ENCODE results near the gene CHCHD3. TPM values are rescaled to one million over a fixed set of nuclear protein-coding genes. Genes with fewer than 3 reads are reported as not detected.

Gene CHCHD3
- total RNA-seq, 3 donors from 2014 or later = 52.1 to 59.4 (median 53.1) TPM

DNA sequence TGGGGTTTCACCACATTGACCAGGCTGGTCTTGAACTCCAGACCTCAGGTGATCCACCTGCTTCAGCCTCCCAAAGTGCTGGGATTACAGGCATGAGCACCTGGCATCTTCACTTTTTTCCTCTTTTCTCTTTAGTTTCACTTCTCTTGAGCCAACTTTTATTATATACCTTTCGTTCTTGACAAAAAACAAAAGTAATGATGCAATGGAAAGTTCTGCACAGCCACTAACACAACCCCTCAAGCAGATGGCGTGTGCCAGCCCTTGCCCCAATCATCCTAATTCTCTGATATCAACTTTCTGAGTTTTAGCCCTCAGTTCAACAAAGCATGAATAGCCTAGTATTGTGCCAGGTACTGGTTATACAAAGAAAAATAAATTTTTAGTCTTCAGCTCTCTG lies 223.6 kb downstream of the CHCHD3 start:
- Histone ChIP-seq H3K9me3 (no peaks in the 10 kb centered on the region), H3K4me1 (no peaks in the 10 kb centered on the region), H3K27me3 (no peaks in the 10 kb centered on the region), H3K27ac (no peak overlapping the region), H3K36me3 (no peaks in the 10 kb centered on the region), H3K4me3 (no peak overlapping the region)
- TF ChIP-seq POLR2A (IDR thresholded peaks at IDR 0.05) (no peak), POLR2AphosphoS5 (IDR thresholded peaks at IDR 0.05) (no peak), CTCF (IDR thresholded peaks at IDR 0.05) (no peak)
- intact Hi-C loops (cut with DNase I; ENCODE audit: low total_unique reads) = no loop called here
- DNase-seq (ENCODE audit: low spot score in 2 of 2) = no peak

DNA sequence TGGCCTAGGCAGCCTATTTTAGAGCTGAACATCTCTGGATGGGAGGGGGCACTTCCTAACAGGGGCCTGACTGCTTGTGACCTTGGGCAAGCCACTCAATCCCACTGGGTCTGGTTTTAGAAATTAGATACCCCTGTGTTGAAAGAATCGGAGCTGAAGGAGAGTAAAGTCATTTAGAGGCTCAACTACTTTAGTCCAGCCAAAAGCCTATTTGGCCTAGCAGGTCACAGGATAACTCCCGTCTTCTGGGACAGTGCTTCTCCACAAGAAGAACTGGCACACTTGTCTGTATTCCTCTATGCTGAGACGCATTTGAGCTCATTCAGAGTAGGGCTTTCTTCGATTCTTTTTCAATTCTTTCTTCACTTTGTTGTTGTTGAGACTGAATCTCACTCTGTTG lies 224.2 kb downstream of the CHCHD3 start:
- no peaks in the 10 kb centered on the region for H3K9me3 ChIP-seq
- intact Hi-C loops (cut with DNase I; ENCODE audit: low total_unique reads) = no loop called here
- no peak overlapping the region for H3K27ac ChIP-seq
- no peaks in the 10 kb centered on the region for H3K27me3 ChIP-seq
- H3K4me3 ChIP-seq = no peak overlapping the region
- no peak for DNase-seq (ENCODE audit: low spot score in 2 of 2)
- no peaks in the 10 kb centered on the region for H3K4me1 ChIP-seq
- TF ChIP-seq CTCF (IDR thresholded peaks at IDR 0.05) (no peak), POLR2A (IDR thresholded peaks at IDR 0.05) (no peak), POLR2AphosphoS5 (IDR thresholded peaks at IDR 0.05) (no peak)
- no peaks in the 10 kb centered on the region for H3K36me3 ChIP-seq

DNA sequence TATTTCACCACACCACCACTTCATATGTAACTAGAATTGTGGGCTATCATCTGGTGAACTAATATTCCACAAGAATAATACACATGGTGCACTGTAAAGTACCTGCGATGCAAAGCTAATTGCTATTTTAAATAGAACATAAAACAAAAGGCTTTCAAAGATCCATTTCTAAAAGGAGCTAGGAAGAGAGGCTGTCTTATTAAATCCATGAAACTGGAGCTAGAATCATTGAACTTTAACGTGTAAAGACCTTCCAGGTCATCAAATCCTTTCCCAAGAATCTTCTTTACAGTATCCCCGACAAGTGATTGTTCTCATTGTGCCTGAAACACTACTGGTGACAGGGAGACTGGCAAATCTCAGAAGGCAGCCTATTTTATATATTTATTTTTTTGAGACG lies 224.9 kb downstream of the CHCHD3 start:
- intact Hi-C loops (cut with DNase I; ENCODE audit: low total_unique reads) = no loop called here
- no peaks in the 10 kb centered on the region for H3K9me3 ChIP-seq

DNA sequence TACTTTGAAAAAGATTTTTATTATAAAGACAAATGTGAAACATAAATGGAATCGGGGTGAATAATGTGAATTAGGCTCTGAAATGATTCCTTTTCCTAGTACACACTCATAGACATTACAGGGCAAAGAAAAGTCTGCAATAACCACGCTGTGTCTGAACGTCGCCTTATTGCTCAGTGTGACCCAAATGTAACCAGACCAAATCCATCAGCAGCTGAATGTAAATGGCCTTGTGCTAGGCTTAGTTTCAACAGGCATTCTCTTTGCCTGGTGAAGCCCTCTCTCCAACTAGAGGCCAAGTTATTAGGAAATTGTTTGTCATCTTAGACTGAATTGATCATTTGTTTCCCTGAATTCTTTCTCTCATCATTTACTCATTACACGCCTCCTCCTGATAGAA lies 225.5 kb downstream of the CHCHD3 start:
- no peaks in the 10 kb centered on the region for H3K27me3 ChIP-seq
- intact Hi-C loops (cut with DNase I; ENCODE audit: low total_unique reads) = no loop called here
- no peaks in the 10 kb centered on the region for H3K36me3 ChIP-seq
- H3K27ac ChIP-seq = no peak overlapping the region
- no peaks in the 10 kb centered on the region for H3K4me1 ChIP-seq
- DNase-seq (ENCODE audit: low spot score in 2 of 2) = no peak
- TF ChIP-seq POLR2A (IDR thresholded peaks at IDR 0.05) = no peak
- no peak for TF ChIP-seq POLR2AphosphoS5 (IDR thresholded peaks at IDR 0.05)
- TF ChIP-seq CTCF (IDR thresholded peaks at IDR 0.05) = no peak
- H3K4me3 ChIP-seq = no peak overlapping the region
- H3K9me3 ChIP-seq = no peaks in the 10 kb centered on the region

More for the DNA sequence above, 224.9 kb downstream of the CHCHD3 start:
- TF ChIP-seq POLR2A (IDR thresholded peaks at IDR 0.05) (no peak), POLR2AphosphoS5 (IDR thresholded peaks at IDR 0.05) (no peak), CTCF (IDR thresholded peaks at IDR 0.05) (no peak)
- H3K27me3 ChIP-seq = no peaks in the 10 kb centered on the region
- no peak overlapping the region for H3K4me3 ChIP-seq
- H3K27ac ChIP-seq = no peak overlapping the region
- no peak for DNase-seq (ENCODE audit: low spot score in 2 of 2)
- H3K36me3 ChIP-seq = no peaks in the 10 kb centered on the region
- H3K4me1 ChIP-seq = no peaks in the 10 kb centered on the region

- no peaks in the 10 kb centered on the region for H3K36me3 ChIP-seq
- H3K27me3 ChIP-seq = no peaks in the 10 kb centered on the region
- no peak for DNase-seq (ENCODE audit: low spot score in 2 of 2)
- no peaks in the 10 kb centered on the region for H3K4me1 ChIP-seq
- TF ChIP-seq CTCF (IDR thresholded peaks at IDR 0.05) = no peak
- TF ChIP-seq POLR2AphosphoS5 (IDR thresholded peaks at IDR 0.05) = no peak
- no peaks in the 10 kb centered on the region for H3K9me3 ChIP-seq
- no peak overlapping the region for H3K4me3 ChIP-seq
- H3K27ac ChIP-seq = no peak overlapping the region
- intact Hi-C loops (cut with DNase I; ENCODE audit: low total_unique reads) = no loop called here
These were observed 226.0 kb downstream of the CHCHD3 start for GRCh38 chr7:132855901-132856300.

Measured in breast epithelium (tissue), 4 donors.